Astrocyte (in vitro differentiated cells and primary cell): ENCODE measurements around the gene KRTAP2-1.
"Not testable (repeated sequence)": the region's sequence is repeated elsewhere in the genome, so short reads cannot be mapped to it uniquely, and the experiment has no call there.

Source experiments
- EZH2 ChIP-seq: IDR thresholded peaks from 2 replicates; pipeline ENCODE4 v1.6.1; 2012; ENCODE audit warnings: mild to moderate bottlenecking, low read length, inconsistent platforms; ENCODE audit not compliant: insufficient read depth
- TF ChIP-seq, protein P1 (sequence below): IDR thresholded peaks from 2 replicates; pipeline ENCODE4 v1.5.1; 2011; ENCODE audit warnings: low read depth, mild to moderate bottlenecking, inconsistent platforms, low read length, moderate library complexity; ENCODE audit not compliant: insufficient read depth

DNA sequence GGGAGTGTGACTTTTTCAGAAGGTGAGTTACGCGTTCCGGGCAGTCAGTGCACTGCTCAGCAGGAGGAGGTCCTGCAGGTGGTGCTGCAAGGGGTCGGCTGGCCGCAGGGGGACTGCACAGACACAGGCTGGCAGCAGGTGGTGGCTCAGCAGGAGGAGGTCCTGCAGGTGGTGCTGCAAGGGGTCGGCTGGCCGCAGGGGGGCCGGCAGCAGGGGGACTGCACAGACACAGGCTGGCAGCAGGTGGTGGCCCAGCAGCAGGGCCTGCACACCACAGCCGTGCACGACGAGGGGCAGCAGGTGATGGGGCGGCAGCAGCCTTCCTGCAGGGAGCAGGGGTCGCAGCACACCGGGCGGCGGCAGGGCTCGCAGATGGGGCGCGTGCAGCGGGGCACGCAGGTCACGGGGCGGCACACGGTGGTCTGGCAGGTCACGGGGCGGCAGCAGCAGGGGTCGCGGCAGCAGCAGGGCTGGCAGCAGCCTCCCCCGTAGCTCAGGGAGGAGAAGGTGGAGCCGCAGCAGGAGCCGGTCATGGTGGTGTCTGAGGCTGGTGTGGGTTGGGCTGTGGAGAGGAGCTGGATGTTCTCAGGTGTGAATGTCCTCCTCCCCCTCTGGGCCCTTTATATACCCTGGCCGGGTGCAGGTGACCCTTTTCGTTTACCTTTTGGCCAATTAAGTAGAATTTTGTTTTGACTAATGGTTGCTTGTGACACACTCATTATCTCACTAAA, at the start of gene KRTAP2-1:
- TF ChIP-seq, protein P1, sequence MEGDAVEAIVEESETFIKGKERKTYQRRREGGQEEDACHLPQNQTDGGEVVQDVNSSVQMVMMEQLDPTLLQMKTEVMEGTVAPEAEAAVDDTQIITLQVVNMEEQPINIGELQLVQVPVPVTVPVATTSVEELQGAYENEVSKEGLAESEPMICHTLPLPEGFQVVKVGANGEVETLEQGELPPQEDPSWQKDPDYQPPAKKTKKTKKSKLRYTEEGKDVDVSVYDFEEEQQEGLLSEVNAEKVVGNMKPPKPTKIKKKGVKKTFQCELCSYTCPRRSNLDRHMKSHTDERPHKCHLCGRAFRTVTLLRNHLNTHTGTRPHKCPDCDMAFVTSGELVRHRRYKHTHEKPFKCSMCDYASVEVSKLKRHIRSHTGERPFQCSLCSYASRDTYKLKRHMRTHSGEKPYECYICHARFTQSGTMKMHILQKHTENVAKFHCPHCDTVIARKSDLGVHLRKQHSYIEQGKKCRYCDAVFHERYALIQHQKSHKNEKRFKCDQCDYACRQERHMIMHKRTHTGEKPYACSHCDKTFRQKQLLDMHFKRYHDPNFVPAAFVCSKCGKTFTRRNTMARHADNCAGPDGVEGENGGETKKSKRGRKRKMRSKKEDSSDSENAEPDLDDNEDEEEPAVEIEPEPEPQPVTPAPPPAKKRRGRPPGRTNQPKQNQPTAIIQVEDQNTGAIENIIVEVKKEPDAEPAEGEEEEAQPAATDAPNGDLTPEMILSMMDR = not testable (repeated sequence)
- not testable (repeated sequence) for TF ChIP-seq EZH2
